Endothelial cell of umbilical vein (primary cell): ENCODE results near the gene MOGAT1. TPM values are rescaled to one million over a fixed set of nuclear protein-coding genes. Genes with fewer than 3 reads are reported as not detected.

Experiments
- BruUV-seq: library from RNA; stranded (reverse); fragments of 400-500 nt; replicated peaks from 2 replicates; lab custom pipeline; 2021; lab: Mats Ljungman, UMichigan
- CTCF ChIA-PET: fragments of 300-600, 350-600 bp; sonication (Branson Sonifier 250); formaldehyde crosslinking; loops from one replicate; lab custom pipeline; 2021; ENCODE audit warnings: antibody characterized with exemption, inconsistent platforms; lab: Charles Lee
- POLR2A ChIA-PET: fragments of 300-600, 350-600 bp; sonication (Branson Sonifier 250); formaldehyde crosslinking; loops from one replicate; lab custom pipeline; 2021; ENCODE audit warnings: antibody characterized with exemption, inconsistent platforms; lab: Charles Lee
- DNase-seq: peaks from one replicate; pipeline ENCODE4 v3.0.0-alpha.2; 2011; ENCODE audit warnings: low read depth, low spot score
- FAIRE-seq: peaks from 2 replicates; lab custom pipeline; 2011; peaks lifted over from hg19 to GRCh38; lab: Jason Lieb, UNC
- H2AFZ ChIP-seq: 2 replicates; pipeline ENCODE4 v1.6.0; 2012; ENCODE audit warnings: low read depth, low read length, control low read depth, inconsistent platforms
- H3K27ac ChIP-seq: 2 replicates; pipeline ENCODE4 v1.5.1; 2011; ENCODE audit warnings: low read depth, mild to moderate bottlenecking, control low read depth, low read length, moderate library complexity; ENCODE audit not compliant: insufficient read depth
- H3K27me3 ChIP-seq, 2 experiments: 2 replicates each; pipeline versions ENCODE4 v1.6.0 to v1.6.1; 2011; ENCODE audit warnings: low read length in 2 of 2, mixed read lengths in 1 of 2; ENCODE audit not compliant: control insufficient read depth in 2 of 2, insufficient read depth in 2 of 2
- H3K36me3 ChIP-seq, 2 experiments: 2 replicates in 1 of 2; 3 replicates in 1 of 2; pipeline ENCODE4 v1.5.1; 2011; ENCODE audit warnings: low read length in 2 of 2, mild to moderate bottlenecking in 1 of 2, moderate library complexity in 1 of 2; ENCODE audit not compliant: control insufficient read depth in 2 of 2, insufficient read depth in 2 of 2; ENCODE audit errors: extremely low read depth in 1 of 2
- H3K4me1 ChIP-seq: 3 replicates; pipeline ENCODE4 v1.5.1; 2011; ENCODE audit warnings: mild to moderate bottlenecking, low read length; ENCODE audit not compliant: control insufficient read depth, insufficient read depth; ENCODE audit errors: extremely low read depth
- H3K4me2 ChIP-seq: 2 replicates; pipeline ENCODE4 v1.6.1; 2011; ENCODE audit warnings: low read length, control low read depth, mixed read lengths; ENCODE audit not compliant: insufficient read depth
- H3K4me3 ChIP-seq, 3 experiments: fragments of 200-600 bp in 1 of 3; sonication (generic), shearing (Covaris generic) in 1 of 3; replicated peaks in 1 of 3; 2 replicates each; pipeline ENCODE4 v1.5.1; 2011 to 2016; ENCODE audit warnings: control low read depth in 3 of 3, low read length in 3 of 3, mild to moderate bottlenecking in 2 of 3, inconsistent platforms in 1 of 3, low read depth in 1 of 3, moderate library complexity in 1 of 3; ENCODE audit not compliant: insufficient read depth in 1 of 3
- H3K79me2 ChIP-seq: 2 replicates; pipeline ENCODE4 v1.6.0; 2012; ENCODE audit warnings: low read length, inconsistent platforms; ENCODE audit not compliant: control insufficient read depth, insufficient read depth
- H3K9ac ChIP-seq: replicated peaks from 2 replicates; pipeline ENCODE3; 2011; ENCODE audit warnings: low read length, control low read depth; ENCODE audit not compliant: insufficient read depth; ENCODE audit errors: extremely low read depth
- H3K9me1 ChIP-seq: replicated peaks from 3 replicates; pipeline ENCODE4 v1.6.0; 2011; ENCODE audit warnings: mild to moderate bottlenecking, low read length; ENCODE audit not compliant: control insufficient read depth, insufficient read depth; ENCODE audit errors: extremely low read depth
- H3K9me3 ChIP-seq: replicated peaks from 2 replicates; pipeline ENCODE4 v1.5.1; 2012; ENCODE audit warnings: low read length, inconsistent platforms; ENCODE audit not compliant: control insufficient read depth, insufficient read depth
- H4K20me1 ChIP-seq: replicated peaks from 2 replicates; pipeline ENCODE3; 2011; ENCODE audit warnings: mild to moderate bottlenecking, low read length; ENCODE audit not compliant: control insufficient read depth, insufficient read depth; ENCODE audit errors: extremely low read depth
- EZH2 ChIP-seq: IDR thresholded peaks from 2 replicates; pipeline ENCODE4 v1.6.1; 2012; ENCODE audit warnings: borderline replicate concordance, low read depth, mild to moderate bottlenecking, moderate library complexity, low read length, inconsistent platforms; ENCODE audit not compliant: severe bottlenecking
- FOS ChIP-seq: IDR thresholded peaks from 2 replicates; pipeline ENCODE4 v1.6.1; 2011; ENCODE audit warnings: mild to moderate bottlenecking, low read length, moderate library complexity, borderline replicate concordance; ENCODE audit not compliant: insufficient read depth
- GATA2 ChIP-seq: IDR thresholded peaks from 2 replicates; pipeline ENCODE4 v1.7.0; 2011; ENCODE audit warnings: low read depth, mild to moderate bottlenecking, moderate library complexity, mixed read lengths, low read length; ENCODE audit not compliant: insufficient read length, insufficient read depth
- JUN ChIP-seq: IDR thresholded peaks from 2 replicates; pipeline ENCODE4 v1.6.1; 2011; ENCODE audit warnings: borderline replicate concordance, low read depth; ENCODE audit not compliant: insufficient read length, insufficient read depth
- MAX ChIP-seq: IDR thresholded peaks from 2 replicates; pipeline ENCODE4 v1.6.1; 2011; ENCODE audit not compliant: insufficient read depth, insufficient read length
- MYC ChIP-seq: IDR thresholded peaks from one replicate; pipeline ENCODE4 v1.6.1; 2011; ENCODE audit warnings: mild to moderate bottlenecking, low read depth, low read length
- POLR2A ChIP-seq: IDR thresholded peaks from 2 replicates; pipeline ENCODE4 v1.6.1; 2012; ENCODE audit warnings: low read depth, mild to moderate bottlenecking, control low read depth, low read length
- POLR2AphosphoS5 ChIP-seq: IDR thresholded peaks from 2 replicates; pipeline ENCODE4 v1.6.1; 2012; ENCODE audit warnings: low read depth, mild to moderate bottlenecking, control low read depth, low read length, moderate library complexity; ENCODE audit not compliant: insufficient read depth
- dilution Hi-C: fragments of 300-500 bp; cut with MboI; formaldehyde crosslinking; loops from one replicate; pipeline ENCODE4 v1.15.0; 2019; ENCODE audit warnings: low sequenced_read_pairs; ENCODE audit not compliant: extremely low pct_ligation_motif_present
- intact Hi-C: fragments of 100-400 bp; cut with micrococcal nuclease; formaldehyde crosslinking; loops from one replicate; pipeline ENCODE4 v1.10.0; 2022
- polyA plus RNA-seq, 4 experiments: library from polyadenylated mRNA; depleted of rRNA in 3 of 4; stranded (reverse) in 3 of 4; unstranded in 1 of 4; fragments of >200 nt; gene quantifications; 2 replicates each; pipeline versions ENCODE4 v1.2.1 to v1.2.3, GENCODE V29; 2011 to 2012; ENCODE audit warnings: missing spikeins in 1 of 4
- total RNA-seq: library from RNA; stranded (reverse); gene quantifications from 2 replicates; pipeline ENCODE4 v1.2.3, GENCODE V29; 2021
- TF ChIP-seq, protein P1 (sequence below), 2 donors: IDR thresholded peaks; 1 replicate in 1 of 2; 2 replicates in 1 of 2; pipeline ENCODE4 v1.5.1; 2011; ENCODE audit warnings: low read length in 2 of 2, mild to moderate bottlenecking in 2 of 2, moderate library complexity in 2 of 2, control low read depth in 1 of 2, inconsistent platforms in 1 of 2, low read depth in 1 of 2; ENCODE audit not compliant: insufficient read depth in 1 of 2; ENCODE audit errors: extremely low read depth in 1 of 2

Gene MOGAT1
- total and polyA plus RNA-seq, 2 donors (not counting 3 experiments of a cell fraction or from before 2014, with no cell fraction given) = not detected

GRCh38 chr2:222663479-222663878, 8.0 kb upstream of the MOGAT1 start:
- ChIA-PET CTCF (interaction anchor here (1.0 to 1.5 kb wide), 2 partner anchors 13 to 61 kb away, joined by 3 to 4 read pairs; no protein-coding TSS in a partner anchor), POLR2A (no interaction called here)
- H4K20me1 ChIP-seq = no peaks in the 10 kb centered on the region
- TF ChIP-seq JUN (no peak), POLR2A (no peak), GATA2 (no peak), MYC (no peak), EZH2 (no peak), POLR2AphosphoS5 (no peak), MAX (no peak), FOS (no peak)
- TF ChIP-seq, protein P1, sequence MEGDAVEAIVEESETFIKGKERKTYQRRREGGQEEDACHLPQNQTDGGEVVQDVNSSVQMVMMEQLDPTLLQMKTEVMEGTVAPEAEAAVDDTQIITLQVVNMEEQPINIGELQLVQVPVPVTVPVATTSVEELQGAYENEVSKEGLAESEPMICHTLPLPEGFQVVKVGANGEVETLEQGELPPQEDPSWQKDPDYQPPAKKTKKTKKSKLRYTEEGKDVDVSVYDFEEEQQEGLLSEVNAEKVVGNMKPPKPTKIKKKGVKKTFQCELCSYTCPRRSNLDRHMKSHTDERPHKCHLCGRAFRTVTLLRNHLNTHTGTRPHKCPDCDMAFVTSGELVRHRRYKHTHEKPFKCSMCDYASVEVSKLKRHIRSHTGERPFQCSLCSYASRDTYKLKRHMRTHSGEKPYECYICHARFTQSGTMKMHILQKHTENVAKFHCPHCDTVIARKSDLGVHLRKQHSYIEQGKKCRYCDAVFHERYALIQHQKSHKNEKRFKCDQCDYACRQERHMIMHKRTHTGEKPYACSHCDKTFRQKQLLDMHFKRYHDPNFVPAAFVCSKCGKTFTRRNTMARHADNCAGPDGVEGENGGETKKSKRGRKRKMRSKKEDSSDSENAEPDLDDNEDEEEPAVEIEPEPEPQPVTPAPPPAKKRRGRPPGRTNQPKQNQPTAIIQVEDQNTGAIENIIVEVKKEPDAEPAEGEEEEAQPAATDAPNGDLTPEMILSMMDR (IDR thresholded peaks at IDR 0.05; ENCODE audit: extremely low read depth in 1 of 2, insufficient read depth in 1 of 2, low read depth in 1 of 2, low read length in 2 of 2) = no peak
- DNase-seq (no peak), FAIRE-seq (no peak)
- H2AFZ ChIP-seq = no peak overlapping the region
- no peaks in the 10 kb centered on the region for H3K9me1 ChIP-seq
- no TSS peak for BruUV-seq
- intact Hi-C loops = no loop called here
- no peak overlapping the region for H3K4me3 ChIP-seq
- H3K9me3 ChIP-seq = no peaks in the 10 kb centered on the region
- H3K36me3 ChIP-seq = no peaks in the 10 kb centered on the region
- no peaks in the 10 kb centered on the region for H3K79me2 ChIP-seq
- no peaks in the 10 kb centered on the region for H3K4me1 ChIP-seq
- H3K9ac ChIP-seq = no peak overlapping the region
- dilution Hi-C loops = no loop called here
- H3K4me2 ChIP-seq = no peak overlapping the region
- H3K27ac ChIP-seq = no peak overlapping the region
- peaks cover 2 to 4% of the 10 kb centered on the region in 2 experiments for H3K27me3 ChIP-seq
